HEK293T (cell line): ENCODE data around the gene STIL.
"Not testable (repeated sequence)": the region's sequence is repeated elsewhere in the genome, so short reads cannot be mapped to it uniquely, and the experiment has no call there.

ENCODE experiments used
- ARNT ChIP-seq: fragments of 450-650 bp; IDR thresholded peaks from 2 replicates; pipeline ENCODE4 v1.6.1; 2017; ENCODE audit warnings: mild to moderate bottlenecking
- BHLHE40 ChIP-seq: fragments of 450-650 bp; IDR thresholded peaks from 2 replicates; pipeline ENCODE4 v1.6.1; 2016; ENCODE audit warnings: mild to moderate bottlenecking, moderate library complexity, borderline replicate concordance
- CTBP1 ChIP-seq: fragments of 450-650 bp; IDR thresholded peaks from 2 replicates; pipeline ENCODE4 v1.6.1; 2016; ENCODE audit warnings: borderline replicate concordance
- ELF4 ChIP-seq: fragments of 450-650 bp; IDR thresholded peaks from 2 replicates; pipeline ENCODE4 v1.6.1; 2017; ENCODE audit warnings: antibody characterized with exemption
- NFRKB ChIP-seq: fragments of 450-650 bp; IDR thresholded peaks from 2 replicates; pipeline ENCODE4 v1.6.1; 2016; ENCODE audit warnings: mild to moderate bottlenecking, moderate library complexity
- SP1 ChIP-seq: fragments of 450-650 bp; IDR thresholded peaks from 2 replicates; pipeline ENCODE4 v1.6.1; 2017

DNA sequence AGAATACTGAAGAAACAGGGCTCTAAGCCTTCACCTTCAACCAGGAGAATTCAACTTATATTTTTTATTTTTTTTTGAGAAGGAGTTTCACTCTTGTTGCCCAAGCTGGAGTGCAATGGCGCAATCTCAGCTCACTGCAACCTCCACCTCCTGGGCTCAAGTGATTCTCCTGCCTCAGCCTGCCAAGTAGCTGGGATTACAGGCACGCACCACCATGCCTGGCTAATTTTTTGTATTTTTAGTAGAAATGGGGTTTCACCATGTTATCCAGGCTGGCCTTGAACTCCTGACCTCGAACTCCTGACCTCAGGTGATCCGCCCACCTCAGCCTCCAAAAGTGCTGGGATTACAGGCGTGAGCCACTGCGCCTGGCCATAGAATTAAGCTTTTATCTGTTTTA lies 19.1 kb downstream of the STIL start:
- not testable (repeated sequence) for TF ChIP-seq BHLHE40, ELF4, NFRKB, CTBP1, SP1, ARNT
